CD14-positive monocyte (primary cell): ENCODE data around the gene PATZ1. TPM values are rescaled to one million over a fixed set of nuclear protein-coding genes. Genes with fewer than 3 reads are reported as not detected.

Experiments
- DNase-seq, 3 donors: peaks; one replicate each; pipeline ENCODE4 v3.0.0-alpha.2; 2011 to 2022
- H2AFZ ChIP-seq: 2 replicates; pipeline ENCODE4 v1.6.0; 2012; ENCODE audit warnings: mild to moderate bottlenecking, low read depth, low read length, inconsistent platforms; ENCODE audit not compliant: insufficient read depth, poor library complexity, severe bottlenecking
- H3K27ac ChIP-seq, 2 donors: 1 replicate in 1 of 2; 2 replicates in 1 of 2; pipeline ENCODE4 v1.5.1; 2012 to 2013; ENCODE audit warnings: low read length in 2 of 2, control low read depth in 1 of 2, inconsistent platforms in 1 of 2, low read depth in 1 of 2, mild to moderate bottlenecking in 1 of 2
- H3K27me3 ChIP-seq, 2 donors: one replicate each; pipeline versions ENCODE4 v1.6.0 to v1.6.1; 2011 to 2013; ENCODE audit warnings: low read length in 2 of 2; ENCODE audit not compliant: control insufficient read depth in 2 of 2, insufficient read depth in 2 of 2
- H3K36me3 ChIP-seq, 2 donors: replicated peaks in 1 of 2; 1 replicate in 1 of 2; 2 replicates in 1 of 2; pipeline versions ENCODE4 v1.5.1 to v1.6.1; 2012 to 2013; ENCODE audit warnings: low read length in 2 of 2, control low read depth in 1 of 2, inconsistent platforms in 1 of 2, mild to moderate bottlenecking in 1 of 2; ENCODE audit not compliant: insufficient read depth in 2 of 2, control insufficient read depth in 1 of 2
- H3K4me1 ChIP-seq, 2 donors: 1 replicate in 1 of 2; 2 replicates in 1 of 2; pipeline versions ENCODE4 v1.5.1 to v1.6.1; 2012 to 2013; ENCODE audit warnings: low read length in 2 of 2, control low read depth in 1 of 2, inconsistent platforms in 1 of 2, mild to moderate bottlenecking in 1 of 2, moderate library complexity in 1 of 2; ENCODE audit not compliant: insufficient read depth in 2 of 2, control insufficient read depth in 1 of 2
- H3K4me2 ChIP-seq: replicated peaks from 2 replicates; pipeline ENCODE3; 2012; ENCODE audit warnings: low read length, moderate library complexity, mild to moderate bottlenecking; ENCODE audit not compliant: poor library complexity, severe bottlenecking; ENCODE audit errors: extremely low read depth
- H3K4me3 ChIP-seq, 3 experiments: fragments of 200-600 bp in 1 of 3; sonication (generic) in 1 of 3; replicated peaks in 1 of 3; 1 replicate in 2 of 3; 2 replicates in 1 of 3; pipeline ENCODE4 v1.5.1; 2011 to 2013; ENCODE audit warnings: low read length in 3 of 3, mild to moderate bottlenecking in 3 of 3, control low read depth in 2 of 3, low read depth in 2 of 3, inconsistent platforms in 1 of 3, moderate library complexity in 1 of 3
- H3K79me2 ChIP-seq: 2 replicates; pipeline ENCODE4 v1.6.0; 2012; ENCODE audit warnings: mild to moderate bottlenecking, control low read depth, inconsistent platforms, low read length, moderate library complexity; ENCODE audit not compliant: insufficient read depth
- H3K9ac ChIP-seq: 2 replicates; pipeline ENCODE4 v1.6.0; 2017; ENCODE audit warnings: low read length, mild to moderate bottlenecking; ENCODE audit not compliant: insufficient read depth, poor library complexity, severe bottlenecking
- H3K9me3 ChIP-seq, 2 donors: replicated peaks in 1 of 2; 1 replicate in 1 of 2; 2 replicates in 1 of 2; pipeline versions ENCODE4 v1.5.1 to v1.6.1; 2012 to 2013; ENCODE audit warnings: low read length in 2 of 2, control low read depth in 1 of 2; ENCODE audit not compliant: control insufficient read depth in 1 of 2, insufficient read depth in 1 of 2
- H4K20me1 ChIP-seq: 2 replicates; pipeline ENCODE4 v1.6.0; 2012; ENCODE audit warnings: mild to moderate bottlenecking, low read length, control low read depth, moderate library complexity; ENCODE audit not compliant: insufficient read depth
- H3K27ac Mint-ChIP-seq, 7 donors: one replicate each; pipeline ENCODE4 v1.8.0; 2020; ENCODE audit warnings: mild to moderate bottlenecking in 7 of 7, mixed read lengths in 7 of 7, moderate library complexity in 6 of 7, inconsistent platforms in 2 of 7
- H3K27me3 Mint-ChIP-seq, 3 donors: one replicate each; pipeline ENCODE4 v1.8.0; 2021 to 2022; ENCODE audit warnings: low read depth in 3 of 3, mild to moderate bottlenecking in 3 of 3, mixed read lengths in 3 of 3, moderate library complexity in 3 of 3, inconsistent platforms in 1 of 3
- H3K36me3 Mint-ChIP-seq, 2 donors: one replicate each; pipeline ENCODE4 v1.8.0; 2020; ENCODE audit warnings: mixed read lengths in 2 of 2, inconsistent platforms in 1 of 2, mild to moderate bottlenecking in 1 of 2
- H3K4me1 Mint-ChIP-seq: one replicate; pipeline ENCODE4 v1.8.0; 2020; ENCODE audit warnings: mild to moderate bottlenecking, mixed read lengths
- H3K4me3 Mint-ChIP-seq, 2 donors: one replicate each; pipeline ENCODE4 v1.8.0; 2020; ENCODE audit warnings: mild to moderate bottlenecking in 2 of 2, mixed read lengths in 2 of 2, moderate library complexity in 1 of 2
- H3K9me3 Mint-ChIP-seq, 7 donors: one replicate each; pipeline ENCODE4 v1.8.0; 2020 to 2022; ENCODE audit warnings: mixed read lengths in 7 of 7, mild to moderate bottlenecking in 6 of 7, moderate library complexity in 6 of 7, inconsistent platforms in 2 of 7
- WGBS: methylation state at CpG from one replicate; pipeline ENCODE4 v1.1.5; 2013; ENCODE audit warnings: missing lambda C conversion rate; ENCODE audit not compliant: insufficient coverage; 5-methylcytosine and 5-hydroxymethylcytosine counted together
- intact Hi-C, 2 donors: fragments of 100-400 bp; cut with micrococcal nuclease; formaldehyde crosslinking; loops; one replicate each; pipeline versions ENCODE4 v1.15.0 to v1.15.1; 2023
- polyA plus RNA-seq, 3 donors: library from polyadenylated mRNA; depleted of rRNA in 1 of 3; unstranded in 2 of 3; stranded (reverse) in 1 of 3; fragments of 300-500 nt in 2 of 3; fragments of >200 nt in 1 of 3; fragmentation: Illumina TruSeq in 2 of 3; gene quantifications; 1 replicate in 2 of 3; 2 replicates in 1 of 3; pipeline ENCODE4 v1.2.3, GENCODE V29; 2012 to 2021
- TF ChIP-seq, protein P1 (sequence below): fragments of 200-600 bp; IDR thresholded peaks from one replicate; pipeline ENCODE4 v1.8.0; 2022; ENCODE audit warnings: antibody characterized with exemption, mild to moderate bottlenecking

The PATZ1 gene
- polyA plus RNA-seq, 3 donors = 1.8 to 10.7 (median 2.0) TPM

DNA sequence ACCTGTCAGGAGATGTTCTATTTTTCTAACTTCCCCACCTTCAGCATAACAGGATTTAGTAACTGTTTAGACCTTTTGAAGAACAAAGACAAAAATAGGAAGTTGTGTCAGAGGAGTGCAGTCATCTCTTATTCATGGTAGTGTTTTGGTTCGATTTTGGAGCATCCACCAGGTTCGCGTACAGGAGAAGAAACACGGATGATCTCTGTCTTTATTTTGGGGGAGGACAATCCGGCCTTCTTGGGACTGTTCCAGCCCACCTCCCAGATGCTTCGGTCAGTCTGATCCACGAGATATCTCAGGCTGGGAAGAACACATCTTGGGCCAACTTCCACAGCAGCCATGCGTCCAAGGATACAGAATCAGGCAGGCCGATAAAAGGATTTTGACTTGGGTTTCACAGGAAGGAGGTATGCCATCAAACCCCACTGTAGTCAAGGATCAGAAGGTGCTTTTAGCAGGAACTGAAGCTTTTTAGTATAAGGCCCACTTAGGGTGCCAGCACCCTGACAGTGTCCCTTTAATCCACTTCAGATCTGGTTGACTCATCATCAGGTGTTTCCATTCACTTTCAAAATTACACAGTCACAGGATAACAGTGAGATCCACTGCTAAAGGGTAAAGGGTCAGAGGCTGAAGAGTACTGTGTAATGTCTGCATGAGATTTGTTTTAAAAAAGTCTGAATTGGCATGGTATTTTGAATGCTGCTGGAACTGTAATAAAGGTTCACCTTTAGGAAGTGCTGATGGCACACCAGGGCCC is 16.5 kb downstream of the PATZ1 start:
- Histone ChIP-seq H3K4me3 (no peak overlapping the region), H3K4me2 (no peak overlapping the region), H3K27me3 (no peaks in the 10 kb centered on the region), H4K20me1 (peaks cover 9% of the 10 kb centered on the region), H3K79me2 (no peaks in the 10 kb centered on the region), H3K9ac (no peak overlapping the region), H3K4me1 (no peaks in the 10 kb centered on the region), H2AFZ (no peak overlapping the region), H3K27ac (peak overlapping the region in 1 of 2 donors; percentile 26), H3K36me3 (peaks cover 96 to 100% of the 10 kb centered on the region in 2 donors), H3K9me3 (no peaks in the 10 kb centered on the region)
- Mint-ChIP-seq H3K4me1 (no peaks in the 10 kb centered on the region), H3K4me3 (no peak overlapping the region), H3K27me3 (peaks cover 0 to 4% (median 0%) of the 10 kb centered on the region in 3 donors), H3K27ac (peak overlapping the region in 2 of 7 donors; percentile 17 to 28), H3K9me3 (peaks cover 0 to 2% (median 0%) of the 10 kb centered on the region in 7 donors), H3K36me3 (peaks cover 90 to 97% of the 10 kb centered on the region in 2 donors)
- DNase-seq = no peak
- TF ChIP-seq, protein P1, sequence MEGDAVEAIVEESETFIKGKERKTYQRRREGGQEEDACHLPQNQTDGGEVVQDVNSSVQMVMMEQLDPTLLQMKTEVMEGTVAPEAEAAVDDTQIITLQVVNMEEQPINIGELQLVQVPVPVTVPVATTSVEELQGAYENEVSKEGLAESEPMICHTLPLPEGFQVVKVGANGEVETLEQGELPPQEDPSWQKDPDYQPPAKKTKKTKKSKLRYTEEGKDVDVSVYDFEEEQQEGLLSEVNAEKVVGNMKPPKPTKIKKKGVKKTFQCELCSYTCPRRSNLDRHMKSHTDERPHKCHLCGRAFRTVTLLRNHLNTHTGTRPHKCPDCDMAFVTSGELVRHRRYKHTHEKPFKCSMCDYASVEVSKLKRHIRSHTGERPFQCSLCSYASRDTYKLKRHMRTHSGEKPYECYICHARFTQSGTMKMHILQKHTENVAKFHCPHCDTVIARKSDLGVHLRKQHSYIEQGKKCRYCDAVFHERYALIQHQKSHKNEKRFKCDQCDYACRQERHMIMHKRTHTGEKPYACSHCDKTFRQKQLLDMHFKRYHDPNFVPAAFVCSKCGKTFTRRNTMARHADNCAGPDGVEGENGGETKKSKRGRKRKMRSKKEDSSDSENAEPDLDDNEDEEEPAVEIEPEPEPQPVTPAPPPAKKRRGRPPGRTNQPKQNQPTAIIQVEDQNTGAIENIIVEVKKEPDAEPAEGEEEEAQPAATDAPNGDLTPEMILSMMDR = no peak
- 81% methylated on average over 7 of the region's 9 CpGs for WGBS
- intact Hi-C loops = no loop called here

DNA sequence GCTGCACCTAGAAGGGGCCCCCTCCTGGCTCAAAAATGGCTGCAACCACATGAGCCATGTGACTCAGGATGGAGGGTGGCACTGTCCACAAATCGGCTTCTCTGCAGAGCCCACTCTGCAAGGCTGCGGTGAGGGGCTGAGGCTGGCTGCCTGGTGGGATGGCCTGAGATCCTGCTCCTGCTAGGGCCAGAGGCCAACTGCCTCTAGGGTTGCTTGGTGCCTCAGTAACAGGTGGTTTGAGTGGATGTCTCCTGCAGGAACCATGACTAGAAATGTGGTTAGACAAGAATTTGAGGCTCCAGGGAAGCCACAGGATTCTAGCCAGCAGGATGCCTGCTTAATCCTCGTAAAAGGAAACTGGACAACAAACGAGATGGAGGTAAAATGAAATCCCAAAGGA is 17.1 kb downstream of the PATZ1 start:
- H3K9ac ChIP-seq = no peak overlapping the region
- no peaks in the 10 kb centered on the region for H3K4me1 Mint-ChIP-seq
- H3K4me2 ChIP-seq = no peak overlapping the region
- no peak overlapping the region for H2AFZ ChIP-seq
- H3K36me3 ChIP-seq = peaks cover 90 to 100% of the 10 kb centered on the region in 2 donors
- no peaks in the 10 kb centered on the region for H3K4me1 ChIP-seq
- H3K4me3 Mint-ChIP-seq = no peak overlapping the region
- no peaks in the 10 kb centered on the region for H3K79me2 ChIP-seq
- H3K9me3 ChIP-seq = no peaks in the 10 kb centered on the region
- peak overlapping the region in 1 of 7 donors; percentile 28 for H3K27ac Mint-ChIP-seq
- peaks cover 6% of the 10 kb centered on the region for H4K20me1 ChIP-seq
- H3K36me3 Mint-ChIP-seq = peaks cover 87 to 96% of the 10 kb centered on the region in 2 donors
- H3K27me3 Mint-ChIP-seq = peaks cover 0 to 4% (median 0%) of the 10 kb centered on the region in 3 donors
- H3K27me3 ChIP-seq = no peaks in the 10 kb centered on the region
- intact Hi-C loops = no loop called here
- no peak overlapping the region for H3K27ac ChIP-seq
- H3K9me3 Mint-ChIP-seq = peaks cover 0 to 2% (median 0%) of the 10 kb centered on the region in 7 donors
- TF ChIP-seq, protein P1 = no peak
- WGBS = 90% methylated on average over 4 of the region's 4 CpGs
- H3K4me3 ChIP-seq = no peak overlapping the region
- no peak for DNase-seq
